HG03039 (cell line): ENCODE measurements around the gene COPB2.

Experiments
- ATAC-seq: cut with Tn5 transposase; IDR thresholded peaks from one replicate; pipeline ENCODE4 v1.9.1; 2021; ENCODE audit warnings: mild to moderate bottlenecking, moderate library complexity; ENCODE audit not compliant: unreplicated experiment

COPB2 gene

GRCh38 chr3:139309880-139310279 is 79.6 kb downstream of the COPB2 start:
- ATAC-seq: no peak

- no peak for ATAC-seq
These were observed 80.3 kb downstream of the COPB2 start for GRCh38 chr3:139309061-139309591.

- ATAC-seq: no peak
These were observed 80.9 kb downstream of the COPB2 start for GRCh38 chr3:139308560-139308959.

GRCh38 chr3:139307601-139308555 is 81.6 kb downstream of the COPB2 start:
- no peak for ATAC-seq
